Activated naive CD4-positive, alpha-beta T cell treated with anti-CD3 and anti-CD28 coated beads, Interleukin-2, amount 50 U/mL, for 72 hours (primary cell): ENCODE data around the gene RNF6. TPM values are rescaled to one million over a fixed set of nuclear protein-coding genes. Genes with fewer than 3 reads are reported as not detected.
"Not testable (repeated sequence)": the region's sequence is repeated elsewhere in the genome, so short reads cannot be mapped to it uniquely, and the experiment has no call there.

Source experiments
- ATAC-seq, 2 donors: fragments of 150-1000 bp; cut with Tn5 transposase; 2 replicates each; pipeline ENCODE4 v1.10.0; 2021; ENCODE audit warnings: mild to moderate bottlenecking in 2 of 2, moderate library complexity in 2 of 2
- DNase-seq, 2 donors: peaks; one replicate each; pipeline ENCODE4 v3.0.0; 2021 to 2022; ENCODE audit warnings: low spot score in 2 of 2
- H3K27ac Mint-ChIP-seq, 2 donors: one replicate each; pipeline ENCODE4 v1.8.0; 2022; ENCODE audit warnings: mild to moderate bottlenecking in 2 of 2, mixed read lengths in 2 of 2
- H3K36me3 Mint-ChIP-seq, 2 donors: one replicate each; pipeline ENCODE4 v1.8.0; 2022; ENCODE audit warnings: mixed read lengths in 2 of 2
- H3K9me3 Mint-ChIP-seq, 2 donors: one replicate each; pipeline ENCODE4 v1.8.0; 2022; ENCODE audit warnings: mixed read lengths in 2 of 2
- total RNA-seq, 2 donors: library from RNA; stranded (reverse); gene quantifications; one replicate each; pipeline ENCODE4 v1.2.3, GENCODE V29; 2022

The RNF6 gene
- 10 to 100 TPM; 32.7 to 35.1 TPM for total RNA-seq

DNA sequence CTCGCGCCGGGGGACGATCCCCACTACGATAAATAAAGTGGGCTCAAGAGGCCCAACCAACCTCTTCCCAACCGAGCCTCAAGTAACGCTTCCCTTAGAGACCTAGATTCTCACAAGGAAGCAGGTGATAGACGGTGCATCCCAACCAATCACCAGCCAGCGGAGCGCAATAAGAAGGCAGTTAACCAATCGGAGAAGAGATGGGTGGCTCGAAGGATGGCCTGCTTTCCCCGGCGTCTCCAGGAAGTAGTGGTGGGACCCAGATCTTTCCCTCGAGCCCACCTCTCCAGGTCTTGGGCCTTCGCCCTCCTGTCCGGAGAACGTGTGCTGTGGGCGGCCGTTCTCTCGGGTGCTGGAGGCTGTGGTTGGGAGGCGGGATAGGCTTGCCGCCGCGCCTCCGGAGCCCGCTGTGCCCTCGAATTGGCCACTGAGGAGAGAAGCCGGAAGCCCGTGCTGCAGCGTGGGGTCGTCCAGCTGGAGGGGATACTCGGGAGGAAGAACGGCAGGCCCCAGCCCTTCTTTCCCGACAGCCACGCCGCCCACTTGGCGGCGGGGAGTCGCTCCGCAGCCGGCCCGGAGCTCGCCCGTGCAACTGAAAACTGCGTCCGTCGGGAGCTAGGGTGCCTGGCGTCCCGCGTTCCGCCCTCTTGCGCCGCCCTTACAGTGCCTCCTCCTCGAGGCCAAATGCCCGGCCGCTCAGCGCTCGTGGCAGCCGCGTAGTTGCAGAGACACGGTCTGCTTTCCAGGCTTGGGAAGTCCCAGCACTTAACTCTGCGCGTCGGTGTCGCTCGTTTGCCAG, at the start of gene RNF6:
TSS of gene RNF6 (minus strand) at position 594 of the 799 bp plus-strand sequence. CDS start 2,665 bp downstream, outside the sequence.
- Mint-ChIP-seq H3K27ac (peak within 1 kb of the TSS; percentile 90 to 99), H3K36me3 (peaks cover 25 to 36% of the 10 kb centered on the region in 2 donors)
- peak; percentile 96 to 98 for ATAC-seq

DNA sequence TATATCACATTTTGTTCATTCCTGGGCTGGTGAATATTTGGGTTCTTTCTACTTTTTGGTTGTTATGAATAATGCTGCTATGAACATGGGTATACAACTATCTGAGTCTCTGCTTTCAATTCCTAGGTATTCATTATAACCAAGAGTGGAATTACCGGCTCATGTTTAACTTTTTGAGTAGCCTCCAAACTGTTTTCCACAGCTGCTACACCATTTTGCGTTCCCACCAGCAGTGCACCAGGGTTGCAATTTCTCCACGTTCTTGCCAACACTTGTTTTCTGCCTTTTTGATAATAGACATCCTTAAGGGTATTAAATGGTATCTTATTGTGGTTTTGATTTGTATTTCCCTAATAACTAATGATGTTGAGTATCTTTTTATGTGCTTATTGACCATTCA, 48.6 kb upstream of the RNF6 start:
- ATAC-seq (no peak), DNase-seq (no peak)
- no peaks in the 10 kb centered on the region for H3K36me3 Mint-ChIP-seq
- no peak overlapping the region for H3K27ac Mint-ChIP-seq
- H3K9me3 Mint-ChIP-seq, result no peaks in the 10 kb centered on the region

More for the DNA sequence above, at the start of gene RNF6:
- H3K9me3 Mint-ChIP-seq, result no peaks in the 10 kb centered on the region
- peak; percentile 82 to 92 for DNase-seq

DNA sequence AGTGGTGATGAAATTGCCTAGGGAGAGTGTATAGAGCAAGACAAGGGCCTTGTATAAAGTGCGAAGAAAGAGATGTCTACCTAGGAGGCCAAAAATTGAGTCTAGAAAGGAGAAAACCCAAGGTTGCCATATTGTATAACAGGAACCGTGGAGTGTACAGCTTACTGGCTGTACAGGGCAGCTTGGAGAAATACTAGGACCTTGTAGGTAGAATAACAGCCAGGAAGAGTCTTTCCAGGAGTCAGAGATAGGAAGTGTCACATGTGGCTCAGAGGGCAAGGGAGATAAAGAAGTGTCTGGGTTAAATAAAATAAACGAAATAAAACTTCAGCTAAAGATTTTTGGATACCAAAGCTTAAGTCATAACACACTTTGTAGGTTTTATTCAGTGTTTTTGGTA, 44.2 kb upstream of the RNF6 start:
- ATAC-seq (no peak), DNase-seq (no peak)
- Mint-ChIP-seq H3K9me3 (no peaks in the 10 kb centered on the region), H3K36me3 (peaks cover 0 to 5% of the 10 kb centered on the region in 2 donors), H3K27ac (no peak overlapping the region)

DNA sequence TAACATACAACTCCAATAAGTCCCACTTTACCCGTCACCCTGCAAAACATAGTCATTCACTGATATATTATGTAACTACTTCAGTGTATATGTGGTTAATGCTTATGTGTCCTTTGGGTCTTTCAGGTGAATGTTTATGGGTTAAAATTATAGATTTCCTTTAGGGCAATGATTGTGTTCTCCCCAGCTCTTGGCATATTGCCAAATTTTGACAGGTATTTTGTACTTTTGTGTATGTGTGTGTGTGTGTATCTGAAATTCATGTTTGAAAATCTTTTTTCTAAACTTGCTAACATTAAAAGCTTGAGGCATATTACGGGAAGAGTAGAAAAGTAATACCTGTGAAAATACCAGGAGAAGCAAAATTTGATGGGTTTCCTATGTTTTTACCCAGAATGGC, 40.0 kb upstream of the RNF6 start:
- Mint-ChIP-seq H3K9me3 (no peaks in the 10 kb centered on the region), H3K27ac (no peak overlapping the region), H3K36me3 (peaks cover 0 to 5% of the 10 kb centered on the region in 2 donors)
- ATAC-seq (no peak), DNase-seq (no peak)

DNA sequence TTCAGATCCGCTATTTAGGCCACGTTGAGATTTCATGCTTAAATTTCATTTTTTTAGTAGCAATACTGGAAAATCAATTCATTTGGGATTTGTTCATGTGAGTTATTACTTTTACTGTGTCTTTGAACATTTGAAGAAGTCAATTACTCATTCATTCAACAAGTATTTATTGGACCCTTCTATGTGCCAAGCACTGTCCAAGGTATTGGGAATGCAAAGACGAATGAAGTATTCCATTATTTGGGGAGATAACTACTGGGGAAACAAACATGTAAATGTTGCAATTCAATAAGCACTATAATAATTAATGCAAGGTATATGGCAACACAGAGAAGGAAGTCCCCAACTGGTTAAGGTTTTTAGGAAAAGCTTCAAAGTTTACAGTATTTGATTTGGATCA, 37.5 kb upstream of the RNF6 start:
- no peaks in the 10 kb centered on the region for H3K9me3 Mint-ChIP-seq
- no peak overlapping the region for H3K27ac Mint-ChIP-seq
- no peak for DNase-seq
- no peak for ATAC-seq
- peaks cover 5% of the 10 kb centered on the region in 2 donors for H3K36me3 Mint-ChIP-seq

DNA sequence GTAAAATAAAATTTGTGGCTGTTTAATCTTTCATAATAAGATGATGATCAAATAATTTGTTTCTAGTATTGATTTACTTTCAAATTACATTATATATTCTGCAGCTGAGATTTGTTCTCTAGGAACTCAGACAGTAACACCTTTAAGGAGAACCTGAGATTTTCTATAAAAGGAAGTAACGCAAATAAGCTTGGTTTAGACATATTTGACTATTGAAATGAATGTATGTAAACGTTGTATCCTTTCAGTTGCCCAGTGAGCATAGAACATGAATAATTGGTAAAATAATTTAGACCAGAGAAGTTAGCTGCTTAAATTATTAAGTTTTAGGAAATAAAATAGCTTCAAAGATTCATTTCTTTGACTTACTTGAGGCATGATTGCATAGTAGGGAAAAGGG, 34.9 kb upstream of the RNF6 start:
- no peak for DNase-seq
- no peak overlapping the region for H3K27ac Mint-ChIP-seq
- H3K9me3 Mint-ChIP-seq, result no peaks in the 10 kb centered on the region
- ATAC-seq, result no peak
- H3K36me3 Mint-ChIP-seq, result peaks cover 1 to 11% of the 10 kb centered on the region in 2 donors

DNA sequence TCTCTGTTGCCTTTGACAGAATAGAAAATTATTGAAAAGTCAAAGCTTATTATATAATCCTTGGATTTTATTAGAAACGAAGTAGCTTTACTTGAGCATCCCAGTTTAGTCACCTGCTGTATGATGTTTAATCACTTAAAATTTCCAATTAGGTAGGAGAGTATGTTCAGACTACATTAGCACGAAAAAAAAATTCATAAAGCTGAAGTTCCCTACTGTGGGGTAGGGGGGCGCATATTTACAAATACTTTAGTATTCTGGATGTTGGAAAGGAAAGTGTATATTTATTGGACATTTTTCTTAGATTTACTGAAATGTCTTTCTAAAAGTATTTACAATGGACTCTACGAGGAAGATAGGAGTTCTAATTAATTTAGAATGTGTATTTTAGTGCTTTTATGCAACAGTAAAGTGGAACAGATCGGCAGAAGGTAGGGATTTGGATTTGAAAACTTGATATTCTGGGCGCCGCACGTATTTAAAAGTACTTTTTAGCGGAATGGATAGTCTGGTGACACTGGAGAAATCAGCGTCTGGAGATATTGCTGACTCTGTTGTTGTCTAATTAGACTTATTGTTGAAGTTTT, 33.7 kb upstream of the RNF6 start:
- DNase-seq (no peak), ATAC-seq (no peak)
- Mint-ChIP-seq H3K36me3 (peaks cover 0 to 11% of the 10 kb centered on the region in 2 donors), H3K27ac (no peak overlapping the region), H3K9me3 (no peaks in the 10 kb centered on the region)

DNA sequence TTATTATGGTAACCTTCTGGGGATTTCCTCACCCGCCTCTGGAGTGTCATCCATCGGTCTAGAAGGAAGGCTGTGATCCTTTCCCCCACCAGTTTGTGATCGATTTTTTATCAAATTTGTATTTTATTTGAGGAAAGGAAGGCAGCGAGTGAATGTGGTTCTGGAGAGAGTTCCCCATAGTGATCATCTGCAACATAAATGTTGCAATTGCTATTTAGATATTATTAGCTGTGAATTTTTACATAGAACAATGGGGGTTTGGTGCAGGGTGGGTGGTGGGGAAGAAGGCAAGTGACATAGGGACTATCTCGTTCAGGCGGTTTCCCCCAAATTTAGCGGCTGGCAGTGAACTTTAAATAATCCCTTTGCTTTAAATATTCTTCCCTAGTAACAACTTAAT, 33.0 kb upstream of the RNF6 start:
- Mint-ChIP-seq H3K27ac (peak overlapping the region; percentile 82 to 91), H3K9me3 (no peaks in the 10 kb centered on the region), H3K36me3 (peaks cover 0 to 11% of the 10 kb centered on the region in 2 donors)
- no peak for ATAC-seq
- DNase-seq, result no peak

DNA sequence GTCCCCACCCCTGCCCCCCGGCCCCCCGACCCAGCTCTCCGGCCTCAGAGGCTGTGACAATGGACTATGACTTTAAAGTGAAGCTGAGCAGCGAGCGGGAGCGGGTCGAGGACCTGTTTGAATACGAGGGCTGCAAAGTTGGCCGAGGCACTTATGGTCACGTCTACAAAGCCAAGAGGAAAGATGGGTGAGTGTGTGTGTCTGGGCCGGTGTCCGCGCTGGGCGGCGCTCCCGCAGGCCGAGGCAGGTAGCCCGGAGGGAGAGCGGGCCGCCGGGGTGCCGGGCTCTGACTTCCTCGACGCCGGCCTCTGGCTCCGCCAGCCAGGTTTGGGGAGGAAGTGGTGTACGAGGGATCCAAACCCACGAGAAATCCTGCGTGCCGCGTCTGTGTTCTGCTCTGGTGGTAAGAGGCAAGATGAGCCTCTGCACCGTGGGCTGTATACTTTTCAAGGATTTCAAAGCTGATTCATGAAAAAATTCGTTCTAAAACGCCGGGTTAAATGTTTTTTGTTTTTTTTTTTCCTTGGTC, 32.5 kb upstream of the RNF6 start:
- H3K27ac Mint-ChIP-seq, result peak overlapping the region; percentile 82 to 91
- no peaks in the 10 kb centered on the region for H3K9me3 Mint-ChIP-seq
- peaks cover 0 to 11% of the 10 kb centered on the region in 2 donors for H3K36me3 Mint-ChIP-seq

DNA sequence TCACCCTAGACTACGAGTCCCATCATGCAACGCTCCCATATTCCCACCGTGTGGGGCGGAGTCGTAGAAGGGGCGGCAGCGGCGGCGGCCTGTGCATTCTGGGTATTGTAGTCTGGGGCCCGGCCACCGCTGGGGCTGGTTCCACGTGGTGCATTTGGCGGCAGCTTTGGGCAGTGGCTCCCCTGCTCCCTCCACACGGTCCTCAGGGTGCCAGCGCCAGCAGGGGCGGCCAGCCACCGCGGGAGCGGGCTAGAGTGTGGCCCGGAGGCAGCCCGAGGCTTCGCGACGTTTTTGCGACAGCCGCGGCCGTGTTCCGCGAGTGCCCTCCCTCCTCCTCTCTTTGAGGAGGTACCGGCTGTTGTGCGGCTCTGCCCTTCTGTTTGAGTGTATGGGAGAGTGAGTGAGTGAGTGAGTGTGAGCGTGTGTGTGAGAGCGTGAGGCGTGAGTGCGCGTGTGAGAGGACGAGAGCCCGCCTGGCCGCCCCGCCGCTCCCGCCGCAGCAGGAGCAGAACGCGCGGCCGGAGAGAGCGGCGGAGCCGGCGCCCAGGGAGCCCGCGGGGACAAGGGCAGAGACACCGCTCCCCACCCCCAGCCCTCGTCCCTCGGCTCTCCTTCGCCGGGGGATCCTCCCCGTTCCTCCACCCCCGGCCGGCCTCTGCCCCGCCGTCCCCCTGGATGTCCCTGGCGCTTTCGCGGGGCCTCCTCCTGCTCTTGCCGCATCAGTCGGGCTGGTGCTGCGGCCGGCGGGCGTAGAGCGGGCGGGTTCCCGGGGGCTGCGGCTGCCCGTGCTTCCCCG, 31.9 kb upstream of the RNF6 start, which contains the start of gene CDK8:
TSS of gene CDK8 (plus strand) at position 343 of the 796 bp plus-strand sequence. CDS start 513 bp downstream, outside the sequence.
- DNase-seq (peak; percentile 84 to 86), ATAC-seq (peak; percentile 94 to 95)
- peaks cover 0 to 11% of the 10 kb centered on the region in 2 donors for H3K36me3 Mint-ChIP-seq
- H3K27ac Mint-ChIP-seq, result peak within 1 kb of the TSS; percentile 82 to 91
- H3K9me3 Mint-ChIP-seq, result no peaks in the 10 kb centered on the region

More for the DNA sequence above, 32.5 kb upstream of the RNF6 start:
- ATAC-seq, result peak; percentile 21 to 50
- DNase-seq, result peak; percentile 50 to 67

DNA sequence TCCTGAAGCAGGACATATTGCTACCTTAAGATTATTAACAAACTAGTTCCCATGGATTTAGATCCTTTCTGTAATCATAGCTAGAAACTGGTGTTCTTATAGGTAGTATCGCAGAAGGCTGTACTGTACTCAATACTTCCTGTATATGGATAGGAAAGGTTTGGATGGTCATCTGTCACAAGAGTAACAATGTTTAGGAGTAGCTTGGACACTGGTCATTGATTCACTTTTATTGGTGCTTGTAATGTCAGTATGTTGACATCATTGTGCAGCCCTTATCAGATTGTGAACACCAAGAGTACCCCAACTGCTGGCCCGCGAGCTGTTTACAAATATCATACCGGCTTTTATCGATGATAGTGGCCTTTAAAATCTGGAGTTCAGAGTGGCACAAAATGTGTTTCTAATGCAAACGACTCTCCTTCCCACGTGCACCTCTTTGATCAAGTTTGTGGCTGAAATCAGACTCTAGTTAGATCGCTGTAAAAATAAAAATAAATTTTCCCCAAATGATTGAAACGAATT, 31.2 kb upstream of the RNF6 start:
- DNase-seq, result no peak
- Mint-ChIP-seq H3K36me3 (peaks cover 0 to 11% of the 10 kb centered on the region in 2 donors), H3K9me3 (no peaks in the 10 kb centered on the region), H3K27ac (peak overlapping the region; percentile 77 to 91)
- no peak for ATAC-seq

DNA sequence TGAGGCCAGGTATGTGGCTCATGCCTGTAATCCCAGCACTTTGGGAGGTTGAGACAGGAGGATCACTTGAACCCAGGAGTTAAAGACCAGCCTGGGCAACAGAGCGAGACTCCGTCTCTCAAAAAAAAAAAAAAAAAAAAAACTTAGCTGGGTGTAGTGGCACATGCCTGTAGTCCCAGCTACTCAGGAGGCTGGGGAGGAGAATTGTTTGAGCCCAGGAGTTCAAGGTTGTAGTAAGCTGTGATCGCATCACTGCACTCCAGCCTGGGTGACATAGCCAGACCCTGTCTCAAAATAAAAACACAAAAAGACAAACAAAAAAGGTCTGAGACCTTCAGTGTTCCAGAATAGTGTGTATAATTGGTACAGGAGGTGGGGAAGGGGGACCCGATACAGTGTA, 29.9 kb upstream of the RNF6 start:
- not testable (repeated sequence) for H3K9me3 Mint-ChIP-seq, ATAC-seq, DNase-seq, H3K27ac Mint-ChIP-seq
- H3K36me3 Mint-ChIP-seq, result peaks cover 0 to 11% of the 10 kb centered on the region in 2 donors

DNA sequence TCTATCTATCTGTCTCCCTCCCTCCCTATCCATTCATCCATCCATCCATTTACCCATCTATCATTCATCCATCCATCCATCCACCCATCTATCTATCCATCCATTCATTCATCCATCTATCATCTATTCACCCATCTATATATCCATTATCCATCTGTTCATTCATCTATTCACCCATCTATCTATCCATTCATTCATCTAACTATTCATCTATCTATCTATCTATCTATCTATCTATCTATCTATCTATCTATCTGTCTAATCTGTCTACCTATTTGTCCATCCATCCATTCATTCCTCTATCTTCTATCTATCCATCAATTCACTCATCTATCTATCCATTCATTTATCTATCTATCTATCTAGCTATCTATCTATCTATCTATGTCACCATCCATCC, 27.4 kb upstream of the RNF6 start:
- Mint-ChIP-seq H3K27ac (no peak overlapping the region), H3K9me3 (no peaks in the 10 kb centered on the region), H3K36me3 (peaks cover 0 to 6% of the 10 kb centered on the region in 2 donors)
- ATAC-seq (no peak), DNase-seq (no peak)

DNA sequence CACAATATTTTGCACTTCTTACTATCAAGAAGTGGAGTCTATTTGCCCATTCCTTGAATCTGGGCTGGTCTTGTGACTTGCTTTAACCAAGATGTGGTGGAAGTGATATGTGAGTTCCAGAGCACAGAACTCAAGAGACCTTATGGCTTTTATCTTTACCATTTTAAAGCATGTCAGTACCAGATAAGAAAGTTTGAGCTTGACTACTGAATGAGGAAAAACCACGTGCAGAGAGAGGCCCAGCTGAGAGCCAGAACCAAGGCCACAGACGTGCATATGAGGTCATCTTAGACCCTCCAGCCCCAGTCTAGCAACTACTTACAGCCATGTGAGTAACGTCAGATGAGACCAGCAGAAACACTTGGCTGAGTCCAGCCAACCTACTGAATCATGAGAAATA, 25.5 kb upstream of the RNF6 start:
- no peak for ATAC-seq
- Mint-ChIP-seq H3K9me3 (no peaks in the 10 kb centered on the region), H3K36me3 (no peaks in the 10 kb centered on the region), H3K27ac (no peak overlapping the region)
- no peak for DNase-seq

DNA sequence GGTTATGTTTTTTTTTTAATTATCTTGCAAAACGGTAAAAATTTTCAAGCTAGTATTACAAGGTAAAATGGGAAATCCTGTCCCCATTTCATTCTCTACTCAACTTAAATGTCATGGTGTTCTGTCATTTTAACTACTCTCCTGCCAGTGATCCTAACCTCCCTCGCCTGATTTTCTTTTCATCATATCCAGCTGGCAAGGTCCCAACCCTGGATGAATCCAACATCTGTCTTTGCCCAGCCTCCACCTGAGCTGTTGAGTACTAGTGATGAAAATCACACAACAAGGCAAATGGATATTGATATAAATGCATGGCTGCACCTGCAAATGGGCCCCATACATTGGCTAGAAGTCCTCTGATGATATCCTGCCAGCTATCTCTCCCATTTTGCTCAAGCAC, 24.9 kb upstream of the RNF6 start:
- no peak overlapping the region for H3K27ac Mint-ChIP-seq
- ATAC-seq, result no peak

DNA sequence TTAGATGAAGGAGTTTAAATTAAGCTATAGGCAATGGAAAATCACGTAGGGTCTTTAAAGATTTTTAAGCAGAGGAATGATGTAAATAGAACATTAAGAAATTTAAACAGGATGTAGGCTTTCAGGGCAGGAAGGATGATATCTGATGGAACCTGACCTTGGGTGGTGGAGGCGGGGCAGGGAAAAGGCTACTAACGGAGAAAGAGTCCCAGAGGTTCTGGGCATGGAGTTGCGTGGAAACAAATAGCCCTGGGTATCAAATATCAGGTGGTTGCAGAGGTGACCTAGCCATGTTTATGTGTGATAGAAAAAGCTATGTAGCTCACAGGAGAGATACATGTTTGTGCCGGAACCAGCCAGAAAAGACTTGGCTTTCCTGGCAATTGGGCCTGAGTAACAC, 24.0 kb upstream of the RNF6 start:
- Mint-ChIP-seq H3K27ac (no peak overlapping the region), H3K9me3 (no peaks in the 10 kb centered on the region), H3K36me3 (no peaks in the 10 kb centered on the region)
- DNase-seq (no peak), ATAC-seq (no peak)

More for the DNA sequence above, 24.9 kb upstream of the RNF6 start:
- DNase-seq, result no peak
- Mint-ChIP-seq H3K9me3 (no peaks in the 10 kb centered on the region), H3K36me3 (no peaks in the 10 kb centered on the region)
